Measurements from ENCODE around the gene NLGN1.

NLGN1 gene

GRCh38 chr3:173785004-173785403 lies 387.5 kb downstream of the NLGN1 start:
- DNase-seq (ENCODE audit: insufficient read length) (no peak), FAIRE-seq (no peak)
- TF ChIP-seq POLR2AphosphoS5 (IDR thresholded peaks at IDR 0.05; ENCODE audit: low read depth, low read length) (no peak), TAF1 (IDR thresholded peaks at IDR 0.05; ENCODE audit: borderline replicate concordance, low read depth, low read length) (no peak), POLR2A (IDR thresholded peaks at IDR 0.05; ENCODE audit: low read depth, low read length) (no peak)

DNA sequence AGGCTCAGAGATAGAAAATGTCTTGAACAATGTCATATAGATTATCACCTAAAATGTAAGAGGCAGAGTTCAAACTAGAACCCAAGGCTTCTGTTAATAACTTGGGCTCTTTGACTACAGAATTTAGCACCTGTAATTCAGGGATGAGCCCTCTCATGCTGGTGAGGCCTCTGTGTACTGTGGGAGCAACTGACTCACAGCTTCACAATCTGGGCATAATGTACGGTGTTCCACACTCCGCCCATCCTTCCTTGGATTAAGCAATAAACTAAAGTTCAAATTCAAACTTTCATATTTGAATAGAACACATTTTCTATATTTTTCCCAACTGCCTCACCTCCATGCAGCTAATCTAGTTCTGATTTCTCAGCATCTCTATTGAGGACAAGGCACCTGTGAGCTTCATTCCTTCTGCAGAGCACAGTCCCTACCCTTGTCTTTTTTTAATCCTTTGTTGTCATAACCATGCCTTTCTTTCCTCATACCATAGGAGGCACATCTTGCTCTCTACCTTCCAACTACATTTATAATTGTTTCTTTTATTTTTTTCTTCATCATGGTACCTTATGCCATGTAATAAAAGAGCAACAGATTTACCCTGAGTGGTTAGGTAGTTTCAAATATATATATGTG lies 392.1 kb downstream of the NLGN1 start:
- TF ChIP-seq POLR2A (IDR thresholded peaks at IDR 0.05; ENCODE audit: low read depth, low read length) (no peak), POLR2AphosphoS5 (IDR thresholded peaks at IDR 0.05; ENCODE audit: low read depth, low read length) (no peak), TAF1 (IDR thresholded peaks at IDR 0.05; ENCODE audit: borderline replicate concordance, low read depth, low read length) (no peak)
- DNase-seq (ENCODE audit: insufficient read length) (no peak), FAIRE-seq (no peak)

- DNase-seq (ENCODE audit: insufficient read length) (no peak), FAIRE-seq (no peak)
- TF ChIP-seq POLR2A (IDR thresholded peaks at IDR 0.05; ENCODE audit: low read depth, low read length) (no peak), POLR2AphosphoS5 (IDR thresholded peaks at IDR 0.05; ENCODE audit: low read depth, low read length) (no peak), TAF1 (IDR thresholded peaks at IDR 0.05; ENCODE audit: borderline replicate concordance, low read depth, low read length) (no peak)
Observed at GRCh38 chr3:173793963-173794362, 396.4 kb downstream of the NLGN1 start.

DNA sequence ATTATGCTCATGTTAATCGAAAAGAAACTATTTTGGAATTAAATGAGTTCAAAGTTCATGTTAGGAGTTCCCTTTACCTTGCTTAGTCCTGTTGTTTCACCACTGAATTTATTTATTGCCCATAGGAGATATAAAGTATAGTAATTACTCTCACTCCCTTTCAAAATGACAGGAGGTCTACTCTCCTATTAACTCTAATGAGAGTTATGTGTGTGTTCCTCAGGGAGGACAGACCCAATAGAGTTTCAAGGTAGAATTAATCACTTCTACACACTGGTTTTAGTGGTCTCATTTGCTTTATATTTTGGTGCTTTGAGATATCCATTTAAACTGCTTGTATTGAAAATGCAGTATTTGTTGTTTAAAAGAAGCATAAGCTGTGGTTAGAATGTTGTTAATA lies 398.9 kb downstream of the NLGN1 start:
- no peak for FAIRE-seq
- DNase-seq (ENCODE audit: insufficient read length), result no peak
- no peak for TF ChIP-seq POLR2A (IDR thresholded peaks at IDR 0.05; ENCODE audit: low read depth, low read length)
- TF ChIP-seq TAF1 (IDR thresholded peaks at IDR 0.05; ENCODE audit: borderline replicate concordance, low read depth, low read length), result no peak
- no peak for TF ChIP-seq POLR2AphosphoS5 (IDR thresholded peaks at IDR 0.05; ENCODE audit: low read depth, low read length)

GRCh38 chr3:173796890-173797289 lies 399.3 kb downstream of the NLGN1 start:
- FAIRE-seq (no peak), DNase-seq (ENCODE audit: insufficient read length) (no peak)
- TF ChIP-seq TAF1 (IDR thresholded peaks at IDR 0.05; ENCODE audit: borderline replicate concordance, low read depth, low read length) (no peak), POLR2A (IDR thresholded peaks at IDR 0.05; ENCODE audit: low read depth, low read length) (no peak), POLR2AphosphoS5 (IDR thresholded peaks at IDR 0.05; ENCODE audit: low read depth, low read length) (no peak)

DNA sequence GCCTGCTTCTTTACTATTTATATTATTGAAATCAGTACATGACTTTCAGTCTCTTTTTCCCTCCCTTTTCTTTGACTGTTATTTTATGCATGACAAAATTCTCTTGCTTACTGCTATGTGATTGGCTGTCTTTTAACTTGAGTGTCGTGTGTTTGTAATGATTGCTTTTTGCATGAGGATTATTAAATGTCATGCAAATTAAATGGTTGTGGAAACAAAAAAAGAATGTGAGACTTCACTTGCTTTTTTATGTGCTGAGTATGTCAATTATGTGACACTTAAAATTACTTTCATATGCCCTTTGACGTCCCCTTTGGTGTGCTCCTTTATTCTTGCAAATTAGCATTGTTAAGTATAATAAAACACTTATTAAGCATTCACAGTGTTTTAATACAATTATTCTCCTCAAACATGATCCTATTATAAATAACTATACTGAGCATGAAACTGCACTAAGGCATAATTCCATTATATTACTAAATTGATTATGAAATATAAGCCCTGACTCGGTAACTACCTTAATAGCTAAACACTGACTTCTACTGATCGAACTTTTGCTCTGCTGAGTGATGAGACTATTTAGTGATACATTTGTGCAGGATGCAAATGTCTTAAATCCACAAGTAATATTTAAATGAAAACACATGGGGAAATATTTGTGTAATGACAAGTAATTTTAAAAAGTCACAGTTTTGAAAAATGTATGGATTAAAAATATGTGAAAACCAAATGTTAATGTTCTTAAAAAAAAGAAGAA lies 401.7 kb downstream of the NLGN1 start:
- FAIRE-seq (no peak), DNase-seq (ENCODE audit: insufficient read length) (no peak)
- TF ChIP-seq POLR2A (IDR thresholded peaks at IDR 0.05; ENCODE audit: low read depth, low read length) (no peak), POLR2AphosphoS5 (IDR thresholded peaks at IDR 0.05; ENCODE audit: low read depth, low read length) (no peak), TAF1 (IDR thresholded peaks at IDR 0.05; ENCODE audit: borderline replicate concordance, low read depth, low read length) (no peak)

- TF ChIP-seq POLR2A (IDR thresholded peaks at IDR 0.05; ENCODE audit: low read depth, low read length) (no peak), TAF1 (IDR thresholded peaks at IDR 0.05; ENCODE audit: borderline replicate concordance, low read depth, low read length) (no peak), POLR2AphosphoS5 (IDR thresholded peaks at IDR 0.05; ENCODE audit: low read depth, low read length) (no peak)
- no peak for FAIRE-seq
Observed at GRCh38 chr3:173800154-173800553, 402.6 kb downstream of the NLGN1 start.

GRCh38 chr3:173814809-173815208 lies 417.3 kb downstream of the NLGN1 start:
- DNase-seq (ENCODE audit: insufficient read length), result no peak
- no peak for TF ChIP-seq POLR2A (IDR thresholded peaks at IDR 0.05; ENCODE audit: low read depth, low read length)
- TF ChIP-seq TAF1 (IDR thresholded peaks at IDR 0.05; ENCODE audit: borderline replicate concordance, low read depth, low read length), result no peak
- TF ChIP-seq POLR2AphosphoS5 (IDR thresholded peaks at IDR 0.05; ENCODE audit: low read depth, low read length), result no peak
- FAIRE-seq, result no peak

More at GRCh38 chr3:173800154-173800553, 402.6 kb downstream of the NLGN1 start:
- no peak for DNase-seq (ENCODE audit: insufficient read length)

- FAIRE-seq, result no peak
- no peak for DNase-seq (ENCODE audit: insufficient read length)
- no peak for TF ChIP-seq POLR2A (IDR thresholded peaks at IDR 0.05; ENCODE audit: low read depth, low read length)
- TF ChIP-seq TAF1 (IDR thresholded peaks at IDR 0.05; ENCODE audit: borderline replicate concordance, low read depth, low read length), result no peak
- TF ChIP-seq POLR2AphosphoS5 (IDR thresholded peaks at IDR 0.05; ENCODE audit: low read depth, low read length), result no peak
Observed at GRCh38 chr3:173819368-173819767, 421.8 kb downstream of the NLGN1 start.

DNA sequence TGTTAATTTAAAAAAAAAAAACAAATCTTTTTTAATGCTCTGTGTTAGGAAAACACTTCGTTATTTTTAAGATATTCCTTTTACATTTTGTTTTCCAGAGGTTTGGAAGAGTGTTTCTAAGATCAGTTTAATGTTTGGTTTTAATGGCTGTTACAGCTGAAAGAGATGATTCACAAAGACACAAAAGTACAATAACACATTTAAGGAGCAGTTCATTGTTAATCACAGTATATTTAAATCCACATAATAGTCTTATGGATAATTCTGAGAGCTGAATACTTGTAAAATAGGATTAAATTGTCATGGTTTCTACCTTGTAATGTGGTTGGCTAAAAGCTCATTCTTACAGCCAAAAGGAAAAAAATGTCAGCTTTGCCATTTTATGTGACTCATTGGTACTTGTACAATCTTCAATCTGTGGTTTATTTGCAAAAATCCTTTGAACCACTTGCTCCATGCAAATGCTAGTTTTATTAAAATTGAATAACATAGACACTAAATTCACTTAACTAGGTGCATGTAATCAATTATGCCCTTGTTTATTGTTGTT lies 426.4 kb downstream of the NLGN1 start:
- DNase-seq (ENCODE audit: insufficient read length) (no peak), FAIRE-seq (no peak)
- TF ChIP-seq TAF1 (IDR thresholded peaks at IDR 0.05; ENCODE audit: borderline replicate concordance, low read depth, low read length) (no peak), POLR2A (IDR thresholded peaks at IDR 0.05; ENCODE audit: low read depth, low read length) (no peak), POLR2AphosphoS5 (IDR thresholded peaks at IDR 0.05; ENCODE audit: low read depth, low read length) (no peak)

DNA sequence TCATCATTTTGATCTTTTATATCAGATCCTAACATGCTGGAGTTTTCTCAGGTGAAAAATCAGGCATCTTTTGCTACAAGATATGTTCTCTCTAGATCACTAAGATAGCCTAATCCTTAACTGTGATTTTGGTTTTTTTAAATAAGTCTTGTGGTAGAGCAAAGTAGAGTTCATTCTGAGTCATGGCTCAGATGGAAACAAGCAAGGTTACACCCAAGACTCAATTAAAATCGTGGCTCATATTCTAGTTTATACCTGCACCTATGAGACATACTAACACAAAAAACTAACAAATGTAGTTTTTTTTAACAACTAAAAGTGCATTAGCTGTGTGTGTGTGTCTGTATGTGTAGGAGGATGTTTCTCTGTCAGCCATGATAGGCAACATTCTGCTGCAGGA lies 428.2 kb downstream of the NLGN1 start:
- DNase-seq (ENCODE audit: insufficient read length), result no peak

More for the DNA sequence above, 428.2 kb downstream of the NLGN1 start:
- TF ChIP-seq POLR2AphosphoS5 (IDR thresholded peaks at IDR 0.05; ENCODE audit: low read depth, low read length) (no peak), POLR2A (IDR thresholded peaks at IDR 0.05; ENCODE audit: low read depth, low read length) (no peak), TAF1 (IDR thresholded peaks at IDR 0.05; ENCODE audit: borderline replicate concordance, low read depth, low read length) (no peak)
- no peak for FAIRE-seq

Measured in GM12892 (cell line).